NK-92 treated with Interleukin-12 subunit alpha and Interleukin-12 subunit beta, amount 100 ng/mL, for 24 hours (cell line): Measurements from ENCODE around the gene TBC1D13.
"Not testable (repeated sequence)": the region's sequence is repeated elsewhere in the genome, so short reads cannot be mapped to it uniquely, and the experiment has no call there.

ENCODE experiments used
- DNase-seq: peaks from one replicate; lab custom pipeline; 2025; lab: John Stamatoyannopoulos, UW

The TBC1D13 gene

DNA sequence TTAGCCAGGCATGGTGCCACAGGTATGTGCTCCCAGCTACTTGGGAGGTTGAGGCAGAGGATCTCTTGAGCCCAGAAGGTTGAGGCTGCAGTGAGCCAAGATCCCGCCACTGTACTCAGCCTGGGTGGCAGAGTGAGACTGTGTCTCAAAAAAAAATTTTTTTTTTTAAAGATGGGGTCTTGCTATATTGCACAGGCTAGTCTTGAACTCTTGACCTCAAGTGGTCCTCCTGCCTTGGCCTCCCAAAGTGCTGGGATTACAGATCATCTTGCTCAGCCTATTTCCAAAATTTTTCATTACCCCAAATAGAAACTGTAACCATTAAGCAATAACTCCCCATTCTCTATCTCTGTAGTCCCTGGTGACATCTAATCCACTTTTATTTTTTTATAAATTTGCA is 4.4 kb upstream of the TBC1D13 start:
- DNase-seq, result no peak

DNA sequence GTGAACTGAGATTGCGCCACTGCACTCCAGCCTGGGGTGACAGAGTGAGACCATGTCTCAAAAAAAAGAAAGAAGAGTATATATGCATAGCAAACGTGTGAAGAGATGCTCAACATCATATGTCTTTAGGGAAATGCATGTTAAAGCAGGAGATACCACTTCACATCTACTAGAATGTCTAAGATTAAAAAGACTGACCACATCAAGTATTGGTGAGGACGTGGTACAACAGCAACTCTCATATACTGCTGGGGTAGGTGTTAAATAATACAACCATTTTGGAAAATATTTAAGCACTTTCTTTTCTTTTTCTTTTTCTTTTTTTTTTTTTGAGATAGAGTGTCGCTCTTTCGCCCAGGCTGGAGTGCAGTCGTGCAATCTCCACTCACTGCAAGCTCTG is 1.6 kb upstream of the TBC1D13 start:
- no peak for DNase-seq

DNA sequence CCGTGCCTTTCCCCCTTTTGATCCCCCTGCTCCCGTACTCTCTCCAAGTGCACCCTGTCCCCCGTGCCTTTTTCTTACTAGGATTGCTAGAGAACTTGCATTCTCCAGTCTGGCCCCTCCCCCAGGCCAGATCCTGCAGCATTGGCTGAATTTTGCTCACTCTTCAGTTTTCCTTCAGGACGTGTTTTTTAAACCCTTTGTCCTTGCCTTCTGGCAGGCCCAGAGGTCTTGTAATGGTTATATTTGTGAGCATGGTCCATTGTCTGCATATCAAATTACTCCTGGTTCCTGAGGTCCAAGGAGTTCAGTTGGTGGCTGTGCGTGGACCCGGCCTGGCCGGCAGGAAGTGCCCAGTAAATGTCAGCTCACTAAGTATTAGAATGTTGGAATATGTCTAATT is 606 bp downstream of the TBC1D13 start:
- no peak for DNase-seq

DNA sequence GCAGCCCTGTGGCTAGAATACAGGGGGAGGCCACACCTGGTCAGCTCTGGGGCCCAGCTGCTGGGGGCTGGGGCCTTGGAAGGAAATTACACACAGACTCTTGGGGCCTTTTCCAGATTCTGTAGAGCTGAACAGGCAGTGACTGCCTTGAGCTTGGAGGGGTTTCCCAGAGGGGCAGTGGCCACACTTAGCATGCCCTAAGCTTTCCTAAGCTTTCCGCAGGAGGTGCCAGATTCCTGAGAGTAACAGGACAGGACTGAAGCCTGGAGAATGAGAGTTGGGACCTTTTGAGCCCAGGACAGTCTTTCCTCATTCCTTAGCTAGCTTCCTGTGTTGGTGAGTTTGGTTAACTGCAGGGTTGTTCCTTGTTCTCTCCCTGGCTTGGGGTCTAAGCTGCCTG is 1.4 kb downstream of the TBC1D13 start:
- no peak for DNase-seq

DNA sequence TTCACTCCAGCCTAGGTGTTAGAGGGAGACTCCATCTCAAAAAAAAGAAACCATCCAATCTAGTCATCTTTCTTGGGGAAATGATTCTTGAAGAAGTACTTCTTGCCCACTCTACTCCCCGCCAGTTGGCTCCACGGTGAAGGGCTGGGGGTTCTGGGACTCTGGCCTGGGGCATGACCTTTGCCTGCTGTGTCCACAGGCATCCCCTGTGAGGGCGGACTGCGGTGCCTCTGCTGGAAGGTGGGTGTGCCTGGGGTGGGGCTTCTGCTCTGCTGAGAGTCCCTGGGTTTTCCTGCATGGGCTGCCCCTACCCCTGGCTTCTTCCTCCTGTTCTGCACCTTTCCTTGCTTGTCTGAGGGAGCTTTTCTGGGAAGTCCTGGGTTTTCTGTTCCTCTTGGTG is 3.5 kb downstream of the TBC1D13 start:
- DNase-seq, result no peak

DNA sequence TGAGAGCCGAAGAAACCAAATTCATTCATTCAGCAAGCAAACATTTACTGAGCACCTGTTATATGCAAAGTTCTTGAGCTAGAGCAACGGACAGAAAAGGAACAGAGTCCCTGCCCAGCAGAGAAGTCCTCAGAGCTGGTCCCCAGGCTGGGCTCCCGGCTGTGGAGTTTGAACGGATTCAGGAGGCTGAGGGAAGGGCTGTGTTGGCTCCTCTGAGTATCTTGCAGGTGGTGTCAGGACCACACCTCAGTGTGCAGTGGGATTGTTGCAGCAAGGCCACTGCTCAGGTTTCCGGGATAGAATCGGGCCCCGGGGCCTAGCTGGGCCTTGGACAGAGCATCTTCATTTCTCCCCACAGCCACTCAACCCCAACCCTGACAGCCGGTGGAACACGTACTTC is 5.1 kb downstream of the TBC1D13 start:
- DNase-seq, result no peak

DNA sequence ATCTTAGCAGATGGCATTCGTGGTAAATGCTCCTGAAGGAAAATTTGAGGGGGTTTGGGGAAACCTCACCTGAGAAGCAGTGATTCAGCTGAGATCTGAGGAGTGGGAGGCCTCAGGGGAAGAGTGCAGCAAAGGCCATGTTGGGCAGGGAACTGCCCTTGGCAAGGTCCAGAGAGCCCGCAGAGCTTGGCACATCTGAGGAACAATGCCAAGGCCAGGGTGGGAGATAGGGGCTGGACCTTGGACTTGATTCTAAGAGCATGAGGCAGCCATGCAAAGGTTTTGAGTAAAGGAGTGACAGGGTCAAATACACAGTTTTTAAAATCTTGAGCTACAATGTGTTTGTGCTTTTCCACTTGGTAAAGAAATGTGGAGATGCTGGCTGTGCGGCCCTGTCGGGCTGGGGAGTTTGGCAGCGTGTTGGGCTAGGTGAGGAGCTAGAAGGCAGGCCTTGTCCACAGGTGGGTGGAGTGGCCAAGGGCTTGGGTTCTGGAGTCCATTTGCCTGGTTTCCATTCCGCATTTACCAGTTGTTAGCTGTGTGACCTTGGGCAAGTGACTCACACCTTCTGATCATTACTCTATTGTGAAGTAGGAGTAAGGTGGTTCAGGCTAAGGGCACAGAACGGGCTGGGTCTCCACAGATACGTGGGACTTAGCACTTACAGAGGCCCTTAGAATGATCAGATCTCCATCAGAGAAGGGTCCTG is 6.1 kb downstream of the TBC1D13 start:
- DNase-seq, result no peak

DNA sequence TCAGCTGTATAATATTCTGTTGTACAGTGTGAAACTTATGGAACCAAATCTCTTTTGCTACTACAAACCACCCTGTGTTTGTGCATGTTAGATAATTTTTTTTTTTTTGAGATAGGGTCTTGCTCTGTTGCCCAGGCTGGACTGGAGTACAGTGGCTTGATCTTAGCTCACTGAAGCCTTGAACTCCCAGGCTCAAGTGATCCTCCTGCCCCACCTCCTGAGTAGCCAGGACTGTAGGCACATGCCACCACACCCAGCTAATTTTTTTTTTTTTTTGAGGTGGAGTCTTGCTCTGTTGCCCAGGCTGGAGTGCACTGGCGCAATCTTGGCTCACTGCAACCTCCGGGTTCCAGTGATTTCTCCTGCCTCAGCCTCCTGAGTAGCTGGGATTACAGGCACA is 7.9 kb downstream of the TBC1D13 start:
- not testable (repeated sequence) for DNase-seq

DNA sequence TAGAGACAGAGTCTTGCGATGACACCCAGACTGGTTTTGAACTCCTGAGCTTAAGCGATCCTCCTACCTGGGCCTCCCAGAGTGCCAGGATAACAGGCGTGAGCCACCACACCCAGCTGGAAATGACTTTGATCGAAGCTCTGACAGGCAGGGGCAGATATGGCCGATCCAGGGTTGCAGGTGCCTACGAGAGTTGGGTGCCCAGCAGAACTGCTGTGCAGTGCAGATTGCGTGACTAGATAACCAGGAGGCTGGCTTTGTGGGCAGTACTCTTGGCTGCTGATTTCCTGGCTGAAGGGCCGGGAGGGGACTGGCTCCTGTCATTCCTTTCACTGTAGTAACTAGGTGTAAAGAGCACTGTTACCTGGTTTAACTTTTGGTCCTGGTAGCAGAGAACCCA is 11.8 kb downstream of the TBC1D13 start:
- DNase-seq, result no peak

DNA sequence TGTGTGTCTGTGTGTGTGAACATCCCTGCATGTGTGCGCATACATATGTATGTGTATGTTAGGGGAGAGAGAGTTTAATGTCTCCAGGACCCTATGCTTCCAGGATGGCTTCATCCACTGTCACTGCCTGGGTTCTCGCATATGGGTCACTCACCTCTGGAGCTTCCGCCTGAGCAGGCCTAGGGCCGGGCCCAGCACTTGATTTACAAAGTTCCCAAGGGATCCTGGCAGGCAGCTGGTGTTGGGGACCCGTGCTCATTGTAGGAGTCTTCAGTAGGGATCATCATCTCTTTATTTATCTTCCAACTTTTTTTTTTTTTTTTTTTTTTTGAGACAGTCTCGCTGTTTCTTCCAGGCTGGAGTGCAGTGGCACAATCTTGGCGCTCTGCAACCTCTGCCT is 13.0 kb downstream of the TBC1D13 start:
- DNase-seq, result no peak

DNA sequence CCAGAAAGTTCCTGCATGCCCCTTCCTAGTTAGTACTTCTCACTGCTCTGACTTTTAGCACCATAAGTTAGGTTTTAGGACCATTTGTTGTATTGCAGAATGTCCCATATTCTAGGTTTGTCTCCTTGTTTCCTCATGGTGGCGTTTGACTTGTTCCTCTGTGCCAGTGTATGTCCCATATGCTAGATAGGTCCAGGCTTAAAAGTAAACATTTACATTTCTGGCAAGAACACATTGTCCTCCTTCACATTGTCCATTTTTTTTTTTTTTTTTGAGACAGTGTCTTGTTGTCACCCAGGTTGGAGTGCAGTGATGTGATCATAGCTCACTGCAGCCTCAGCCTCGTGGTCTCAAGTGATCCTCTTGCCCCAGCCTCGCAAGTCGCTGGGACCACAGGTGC is 15.4 kb downstream of the TBC1D13 start:
- DNase-seq, result no peak

DNA sequence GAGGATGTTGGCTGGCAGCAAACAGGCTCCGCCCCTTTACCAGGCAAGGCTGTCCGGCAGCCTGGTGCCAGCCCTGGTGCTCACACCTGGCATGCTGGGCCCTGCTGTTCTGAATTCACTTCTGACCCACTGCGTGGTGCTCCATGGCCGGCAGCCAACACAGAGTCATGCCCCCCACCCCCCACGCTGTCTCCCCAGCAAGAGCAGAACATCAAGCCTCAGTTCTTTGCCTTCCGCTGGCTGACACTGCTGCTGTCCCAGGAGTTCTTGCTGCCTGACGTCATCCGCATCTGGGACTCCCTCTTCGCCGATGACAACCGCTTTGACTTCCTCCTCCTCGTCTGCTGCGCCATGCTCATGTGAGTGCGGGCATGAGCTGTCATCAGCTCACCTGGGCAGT is 18.6 kb downstream of the TBC1D13 start:
- no peak for DNase-seq

DNA sequence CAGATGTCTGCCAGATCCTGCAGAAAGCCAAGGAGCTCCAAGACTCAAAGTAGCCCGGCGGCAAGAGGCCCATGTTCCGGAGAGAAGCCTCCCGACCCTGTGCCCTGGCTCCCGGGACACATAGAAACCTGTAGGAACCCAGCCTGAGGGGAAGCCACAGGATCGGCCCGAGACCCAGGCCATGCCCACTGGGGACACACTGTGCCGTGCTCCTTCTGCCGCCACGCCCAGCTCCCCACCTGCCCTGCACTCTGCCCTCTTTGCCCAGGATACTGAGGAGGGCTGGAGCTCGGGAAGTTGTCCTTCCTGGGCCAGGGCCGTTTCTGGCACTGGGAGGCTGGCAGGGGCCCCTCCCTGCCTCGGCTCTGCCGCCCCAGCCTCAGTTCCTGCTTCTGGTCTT is 20.8 kb downstream of the TBC1D13 start:
- no peak for DNase-seq

DNA sequence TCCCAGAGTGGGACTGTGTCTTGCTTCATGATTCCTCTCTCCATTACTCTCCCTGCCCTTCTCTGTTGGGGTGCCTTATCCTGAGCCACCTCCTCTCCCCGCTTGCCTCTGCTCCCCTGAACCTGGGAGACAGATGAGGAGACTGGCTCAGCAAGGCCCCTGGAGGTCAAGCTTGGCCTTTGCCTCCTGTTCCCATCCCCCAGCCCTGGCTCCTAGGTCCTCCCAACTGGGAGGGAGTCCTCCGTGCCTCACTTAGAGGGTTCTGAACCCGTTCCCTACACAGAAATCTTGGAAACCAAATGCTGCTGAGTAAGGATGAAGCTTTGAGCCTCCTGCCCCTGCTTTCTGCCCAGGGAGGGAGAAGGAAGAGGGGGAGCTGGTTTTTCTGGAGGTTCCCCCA is 21.5 kb downstream of the TBC1D13 start:
- DNase-seq, result no peak

DNA sequence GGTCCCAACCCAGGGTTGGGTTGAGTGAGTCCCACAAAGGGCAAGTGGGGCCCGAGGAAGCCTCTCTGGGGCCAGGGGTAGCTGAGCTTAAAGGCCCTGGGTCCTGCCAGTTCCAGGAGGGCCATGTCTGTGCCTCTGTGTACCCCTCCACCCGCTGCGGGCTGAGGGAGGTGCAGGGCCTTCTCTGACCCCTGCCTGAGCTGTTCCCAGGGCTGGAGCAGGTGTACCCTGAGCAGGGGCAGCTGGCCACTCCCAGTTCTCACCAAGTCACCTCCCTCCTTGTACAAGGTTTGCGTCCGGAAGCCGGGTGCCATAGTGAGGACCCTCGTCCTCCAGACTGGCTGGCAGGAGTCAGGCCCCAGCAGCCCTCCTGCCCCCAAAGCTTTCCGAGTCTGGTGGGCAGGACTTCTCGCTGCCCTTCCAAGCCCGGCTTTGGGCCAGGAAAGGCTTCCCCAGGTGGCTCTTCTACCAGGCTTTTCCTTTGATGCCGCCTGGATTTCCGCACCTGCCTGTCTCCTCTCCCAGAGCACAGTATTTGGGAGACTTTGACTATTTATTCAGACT is 22.1 kb downstream of the TBC1D13 start:
- no peak for DNase-seq

DNA sequence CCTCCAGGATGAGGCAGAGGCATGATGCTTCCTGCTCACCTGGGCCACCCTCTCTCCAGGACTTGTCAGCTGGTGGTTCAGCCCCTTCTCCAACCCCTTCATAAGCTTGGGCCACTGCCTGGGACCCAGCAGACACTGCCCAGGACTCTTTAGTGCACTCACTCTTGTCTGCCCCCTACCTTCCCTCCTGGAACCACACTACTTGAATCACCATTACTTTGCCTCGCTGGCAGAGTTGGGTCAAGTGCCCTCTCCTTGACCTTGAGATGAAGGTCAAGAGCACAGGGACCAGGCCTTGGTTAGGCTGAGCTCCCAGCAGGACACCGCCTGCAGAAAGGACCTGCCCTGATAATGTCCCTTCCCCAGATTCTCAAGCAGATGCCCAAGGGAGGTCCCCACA is 22.8 kb downstream of the TBC1D13 start:
- no peak for DNase-seq

DNA sequence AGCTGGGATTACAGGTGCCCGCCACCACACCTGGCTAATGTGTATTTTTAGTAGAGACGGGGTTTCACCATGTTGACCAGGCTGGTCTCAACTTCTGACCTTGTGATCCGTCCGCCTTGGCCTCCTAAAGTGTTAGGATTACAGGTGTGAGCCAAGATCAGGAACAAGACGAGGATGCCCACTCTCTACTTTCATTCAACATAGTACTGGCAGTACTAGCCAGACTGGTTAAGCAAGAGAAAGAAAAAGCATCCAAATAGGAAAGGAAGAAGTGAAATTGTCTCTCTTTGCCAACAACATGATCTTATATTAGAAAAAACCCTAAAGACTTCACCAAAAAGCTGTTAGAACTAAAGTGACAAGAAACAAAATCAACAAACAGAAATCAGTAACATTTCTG is 23.8 kb downstream of the TBC1D13 start:
- no peak for DNase-seq

DNA sequence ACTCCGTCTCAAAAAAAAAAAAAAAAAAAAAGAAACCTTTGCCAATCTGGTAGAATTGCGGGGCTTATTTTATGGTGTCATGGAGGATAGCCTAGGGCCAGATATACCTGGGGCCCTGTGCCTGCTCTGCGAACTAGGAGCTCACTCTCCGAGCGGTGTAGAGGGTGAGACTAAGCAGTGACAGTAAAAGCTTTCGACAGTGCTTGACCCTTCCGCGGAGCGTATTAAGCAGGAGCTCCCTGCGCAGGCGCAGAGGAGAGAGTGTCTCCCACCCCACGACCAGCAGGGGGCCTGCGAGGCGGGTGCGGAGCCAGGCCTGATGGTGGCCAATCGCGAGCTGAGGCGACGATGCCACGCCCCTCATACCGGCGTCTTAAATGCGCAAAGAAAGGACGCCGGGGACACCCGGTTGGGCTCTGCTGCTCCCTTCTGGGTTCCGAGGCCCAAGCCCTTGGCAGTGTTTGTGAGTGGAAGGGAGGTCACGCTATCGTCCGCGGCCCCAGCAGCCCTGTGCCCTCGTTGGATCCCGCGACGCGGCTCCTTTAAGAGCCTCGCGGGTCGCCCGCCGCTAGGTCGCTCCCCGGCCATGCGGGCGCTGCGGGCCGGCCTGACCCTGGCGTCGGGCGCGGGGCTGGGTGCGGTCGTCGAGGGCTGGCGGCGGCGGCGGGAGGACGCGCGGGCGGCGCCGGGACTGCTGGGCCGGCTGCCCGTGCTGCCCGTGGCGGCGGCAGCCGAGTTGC is 31.2 kb downstream of the TBC1D13 start, which contains the start of gene ENDOG:
Gene ENDOG, plus strand, starts transcription at position 402 of the 740 bp plus-strand sequence. Its CDS starts 185 bp downstream, at position 587.
- DNase-seq, result peak; percentile 90

DNA sequence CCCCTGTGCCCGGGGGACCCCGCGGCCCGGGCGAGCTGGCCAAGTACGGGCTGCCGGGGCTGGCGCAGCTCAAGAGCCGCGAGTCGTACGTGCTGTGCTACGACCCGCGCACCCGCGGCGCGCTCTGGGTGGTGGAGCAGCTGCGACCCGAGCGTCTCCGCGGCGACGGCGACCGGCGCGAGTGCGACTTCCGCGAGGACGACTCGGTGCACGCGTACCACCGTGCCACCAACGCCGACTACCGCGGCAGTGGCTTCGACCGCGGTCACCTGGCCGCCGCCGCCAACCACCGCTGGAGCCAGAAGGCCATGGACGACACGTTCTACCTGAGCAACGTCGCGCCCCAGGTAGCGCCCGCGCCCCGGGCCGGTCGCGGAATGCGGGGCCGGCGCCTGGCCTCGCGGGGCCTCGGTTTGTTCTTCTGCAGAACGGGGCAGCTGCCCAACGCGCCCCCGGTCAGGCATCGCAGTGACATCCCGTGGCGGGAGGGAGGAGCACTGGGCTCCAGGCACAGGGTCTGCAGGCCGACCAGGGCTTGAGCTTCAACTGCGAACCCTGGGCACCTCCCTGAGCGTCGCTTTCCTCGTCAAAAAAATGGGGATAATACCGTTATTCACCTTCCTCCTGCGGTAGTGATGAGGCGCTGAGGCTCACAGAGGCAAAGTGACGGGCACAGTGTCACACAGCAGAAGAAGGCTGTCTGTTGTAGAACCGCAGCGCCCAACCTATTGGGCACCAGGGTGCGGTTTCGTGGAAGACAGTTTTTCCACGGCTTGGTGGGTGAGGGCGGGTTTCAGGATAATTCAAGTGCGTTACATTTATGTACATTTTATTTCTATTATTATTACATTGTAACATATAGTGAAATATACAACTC is 32.0 kb downstream of the TBC1D13 start:
- no peak for DNase-seq

DNA sequence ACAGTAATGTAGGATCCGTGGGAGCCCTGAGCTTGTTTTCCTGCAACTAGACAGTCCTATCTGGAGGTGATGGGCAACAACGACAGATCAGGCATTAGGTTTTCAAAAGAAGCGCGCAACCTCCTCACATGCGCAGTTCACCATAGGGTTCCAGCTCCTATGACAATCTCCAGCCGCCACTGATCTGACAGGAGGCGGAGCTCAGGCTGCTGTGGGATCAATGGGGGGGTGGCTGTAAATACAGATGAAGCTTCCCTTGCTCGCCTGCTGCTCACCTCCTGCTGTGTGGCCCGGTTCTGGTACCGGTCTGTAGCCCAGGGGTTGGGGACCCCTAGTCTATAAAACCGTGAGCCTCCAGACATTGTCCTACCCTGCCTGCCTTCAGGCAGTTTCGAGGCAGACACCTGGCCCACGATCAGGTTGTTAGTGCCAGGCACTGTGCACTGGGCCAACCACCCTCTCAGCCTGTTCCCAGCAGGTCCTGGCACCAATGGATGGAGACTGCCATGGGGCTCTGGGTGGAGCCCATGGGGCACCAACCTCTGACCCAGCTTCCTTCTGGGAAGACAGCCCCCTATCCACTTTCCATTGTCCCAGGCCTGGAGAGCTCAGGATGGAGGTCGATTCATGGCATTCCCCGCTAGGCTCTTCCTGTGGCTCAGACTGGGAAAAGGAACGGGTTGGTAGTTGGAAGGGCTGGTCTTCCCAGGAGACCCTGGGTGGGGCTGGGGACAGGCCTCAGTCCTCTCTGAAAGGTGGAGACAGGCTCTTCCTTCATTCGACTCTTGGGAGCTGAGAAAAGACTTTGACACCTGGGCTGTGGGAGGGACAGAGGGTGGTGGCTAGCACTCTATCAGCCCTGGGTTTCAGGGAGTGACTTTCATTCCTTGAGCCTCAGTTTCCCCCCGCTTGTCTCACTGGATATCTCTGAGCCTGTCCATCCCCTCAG is 32.9 kb downstream of the TBC1D13 start:
- no peak for DNase-seq
